PFSK-1 (cell line): Measurements from ENCODE around the gene TIMM10.

Experiments used
- REST ChIP-seq, 2 experiments: IDR thresholded peaks; 2 replicates each; pipeline versions ENCODE4 v1.6.1 to v1.8.0; 2011 to 2012; ENCODE audit warnings: low read depth in 2 of 2, low read length in 2 of 2, control low read depth in 1 of 2, inconsistent platforms in 1 of 2, mild to moderate bottlenecking in 1 of 2, moderate library complexity in 1 of 2; ENCODE audit not compliant: insufficient read depth in 1 of 2
- SIN3A ChIP-seq: IDR thresholded peaks from 2 replicates; pipeline ENCODE4 v1.6.1; 2012; ENCODE audit warnings: mild to moderate bottlenecking, low read length, moderate library complexity, borderline replicate concordance; ENCODE audit not compliant: insufficient read depth

- TF ChIP-seq SIN3A (no peak), REST (IDR thresholded peaks at IDR 0.05; ENCODE audit: insufficient read depth in 1 of 2, low read depth in 2 of 2, low read length in 2 of 2) (no peak)
Measured at GRCh38 chr11:57546451-57546850, 15.9 kb upstream of the TIMM10 start.
